ENCODE results near the gene HNRNPDL.
"Not testable (repeated sequence)": the region's sequence is repeated elsewhere in the genome, so short reads cannot be mapped to it uniquely, and the experiment has no call there.

Gene HNRNPDL

DNA sequence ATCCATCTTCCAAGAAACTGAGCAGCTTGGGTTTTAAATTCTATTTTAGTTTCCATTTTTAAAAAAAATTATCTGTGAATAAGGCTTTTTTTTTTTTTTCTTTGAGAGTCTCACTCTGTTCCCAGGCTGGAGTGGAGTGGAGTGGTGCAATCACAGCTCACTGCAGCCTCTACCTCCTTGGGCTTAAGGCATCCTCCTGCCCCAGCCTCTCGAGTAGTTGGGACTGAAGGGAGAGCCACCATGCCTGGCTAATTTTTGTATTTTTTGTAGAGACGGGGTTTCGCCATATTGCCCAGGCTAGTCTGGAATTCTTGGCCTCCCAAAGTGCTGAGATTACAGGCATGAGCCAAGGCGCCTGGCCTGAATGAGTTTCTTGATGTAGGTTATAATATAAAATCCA, 1.6 kb upstream of the HNRNPDL start:
- no peak for DNase-seq

DNA sequence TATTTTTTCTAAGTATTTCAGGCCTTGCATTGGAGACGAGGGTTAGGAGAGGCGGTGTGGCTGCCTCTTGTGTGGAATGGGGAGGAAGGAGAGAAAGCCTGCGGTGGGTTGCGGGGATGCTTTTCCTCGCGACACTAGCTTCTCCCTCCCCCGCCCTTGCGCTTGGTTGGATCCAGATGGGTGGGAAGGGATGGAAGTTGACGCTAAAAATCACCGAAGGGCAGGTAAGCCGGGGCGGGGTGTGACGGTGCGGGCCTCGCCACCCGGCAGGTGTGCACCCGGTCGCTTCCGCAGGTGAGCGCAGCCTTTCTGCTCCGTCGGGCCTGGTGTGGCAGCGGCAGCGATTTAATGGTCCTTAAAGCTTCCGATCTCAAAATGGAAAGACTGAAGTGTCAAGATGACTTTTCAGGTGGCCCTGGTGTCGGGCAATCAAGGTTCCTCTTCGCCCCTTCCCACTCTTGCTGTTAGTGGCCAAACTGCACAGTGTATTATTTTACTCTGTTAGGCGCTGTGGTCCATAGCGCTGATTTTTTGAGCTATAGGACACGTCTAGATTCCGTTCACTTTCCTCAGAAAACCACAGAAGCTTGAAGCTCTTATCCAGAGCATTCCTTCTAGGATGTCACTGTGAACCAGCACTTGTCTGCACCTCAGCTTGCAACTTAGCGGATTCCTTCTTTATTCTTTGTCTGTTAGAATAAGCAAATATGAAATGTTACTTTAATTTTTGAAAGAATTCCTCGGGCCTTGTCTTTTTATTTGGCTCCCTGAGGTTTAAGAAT, 893 bp upstream of the HNRNPDL start:
- DNase-seq: no peak

DNA sequence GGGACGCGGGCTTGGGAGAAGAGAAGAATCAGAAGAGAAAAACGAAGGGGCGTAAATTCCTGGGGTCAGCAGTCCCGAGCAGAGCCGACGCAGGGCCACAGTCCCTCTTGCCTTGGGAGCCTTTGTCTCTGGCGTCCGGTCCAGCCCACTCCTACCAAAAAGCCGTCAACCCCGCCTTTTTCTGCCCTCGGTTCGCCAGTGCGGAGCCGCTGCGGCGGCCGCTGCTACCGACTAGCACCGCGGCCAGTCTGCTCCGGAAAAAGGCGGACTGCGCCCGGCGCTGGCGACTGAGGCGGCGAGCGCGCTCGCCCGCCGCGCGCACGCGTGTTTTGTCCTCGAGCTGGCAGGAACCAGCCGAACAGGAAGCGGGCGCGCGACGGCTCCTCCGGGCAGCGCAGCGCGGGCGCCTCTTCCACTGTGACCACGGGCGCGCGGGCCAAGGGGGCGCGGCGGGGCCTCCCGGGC, 502 bp downstream of the HNRNPDL start:
- DNase-seq: no peak

DNA sequence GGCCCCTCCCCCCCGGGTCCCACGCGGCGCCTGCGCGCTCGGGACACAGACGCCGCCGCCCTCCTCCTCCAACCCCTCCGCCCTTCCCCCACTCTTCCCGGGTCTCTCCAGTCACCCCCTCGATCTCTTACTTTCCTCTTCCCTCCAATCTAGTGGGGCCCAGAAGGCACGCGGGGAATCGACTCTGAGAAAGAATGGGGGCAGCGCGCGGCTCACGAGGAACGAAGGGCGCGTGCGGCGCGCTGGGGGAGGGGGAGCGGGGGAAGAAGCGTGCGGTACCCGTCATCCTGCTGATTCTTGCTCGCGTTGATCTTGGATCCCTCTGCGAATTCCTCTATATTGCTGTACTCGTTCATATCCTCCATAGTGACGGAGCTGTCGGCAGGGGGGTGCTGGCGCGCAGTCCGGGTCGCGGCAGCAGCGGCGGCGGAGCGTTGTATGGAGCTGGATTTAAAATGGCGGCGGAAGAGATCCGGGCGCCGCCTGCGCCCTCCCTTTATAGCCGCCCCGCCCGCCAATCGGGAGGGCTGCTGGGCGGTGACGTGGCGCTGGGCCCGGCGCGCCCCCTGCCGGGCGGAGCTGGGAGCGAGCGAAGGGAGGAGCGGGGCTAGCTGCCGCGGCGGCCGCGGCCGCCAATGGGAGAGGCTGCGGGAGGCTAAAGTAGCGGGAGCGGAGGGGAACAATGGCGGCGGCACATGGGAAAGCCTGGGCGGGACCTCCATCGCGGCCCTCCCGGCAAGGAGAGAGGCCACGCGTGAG, 1.1 kb downstream of the HNRNPDL start:
- peak; percentile 72 for DNase-seq

DNA sequence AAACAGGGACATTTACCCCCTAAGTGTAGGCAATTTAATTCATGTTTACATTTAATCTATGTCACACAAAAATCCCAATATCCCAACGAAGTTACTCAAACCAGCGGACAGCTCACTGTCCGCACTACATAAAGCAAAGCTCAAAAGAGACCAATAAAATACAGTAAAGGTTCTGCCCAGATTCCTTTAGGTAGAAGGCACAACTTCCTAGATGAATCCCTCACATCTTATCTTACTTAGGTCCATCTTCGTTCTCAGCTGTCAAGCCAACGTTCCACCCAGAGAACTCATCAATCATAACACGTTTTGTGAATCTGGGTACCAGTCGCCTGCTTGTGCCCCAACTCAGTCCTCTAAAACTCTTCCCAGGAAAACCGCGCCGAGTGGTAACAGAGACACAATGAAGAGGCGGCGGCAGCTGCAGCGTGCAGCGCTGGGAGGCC, 1.7 kb downstream of the HNRNPDL start:
- peak; percentile 38 for DNase-seq

DNA sequence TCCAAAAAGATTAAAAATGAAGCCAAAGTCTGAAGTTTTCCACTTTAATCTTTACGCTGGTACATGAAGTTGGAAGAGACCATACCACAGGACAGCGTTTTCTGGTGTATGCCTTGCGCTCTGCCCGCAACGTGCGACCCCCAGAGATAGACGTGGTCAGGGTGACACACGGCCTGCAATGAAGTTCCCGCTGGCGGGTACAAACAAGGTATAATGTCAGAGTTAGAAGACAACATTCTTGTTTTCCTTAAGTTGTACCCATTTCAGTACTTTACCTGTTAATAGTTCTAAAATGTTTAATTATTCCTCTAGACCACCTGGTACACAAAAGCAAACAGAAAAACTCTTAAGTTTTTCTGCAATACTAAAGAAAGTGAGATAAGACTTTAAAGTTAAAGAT, 4.8 kb downstream of the HNRNPDL start:
- DNase-seq: no peak

DNA sequence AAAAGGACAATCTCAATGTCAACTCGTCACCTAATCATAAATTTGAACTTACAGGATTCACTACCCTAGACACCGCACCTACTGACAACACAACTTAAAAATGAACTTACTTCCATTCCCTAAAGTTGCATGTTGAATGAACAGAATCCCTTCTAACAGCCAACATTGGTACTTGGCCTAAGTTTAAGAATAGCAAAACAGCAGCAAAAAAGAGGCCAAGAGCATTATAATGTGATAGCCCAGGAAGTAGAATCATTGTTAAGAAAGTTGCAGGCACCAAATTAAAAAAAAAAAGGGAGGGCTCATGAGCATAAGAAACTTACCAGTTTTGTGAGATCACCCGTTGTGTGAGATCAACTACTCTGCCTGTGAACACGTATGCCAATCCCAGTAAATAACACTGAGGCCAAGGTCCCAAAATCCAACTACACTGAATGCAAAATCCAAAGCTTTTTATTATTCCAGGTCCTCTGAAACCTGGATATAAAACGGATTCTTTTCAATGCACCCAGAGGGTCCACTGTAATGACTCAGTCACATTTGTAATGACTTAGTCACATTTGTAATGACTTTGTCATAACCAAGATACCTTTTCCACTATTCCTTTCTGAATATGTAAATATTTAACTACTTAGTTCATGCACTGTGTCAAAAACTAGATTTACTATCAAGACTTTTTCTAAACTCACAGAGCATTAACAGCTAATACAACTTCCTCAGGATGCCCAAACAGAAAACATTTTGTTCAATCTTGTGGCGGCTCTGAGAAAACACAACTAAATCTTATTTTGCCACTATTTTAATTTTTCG, 6.8 kb downstream of the HNRNPDL start:
- no peak for DNase-seq

DNA sequence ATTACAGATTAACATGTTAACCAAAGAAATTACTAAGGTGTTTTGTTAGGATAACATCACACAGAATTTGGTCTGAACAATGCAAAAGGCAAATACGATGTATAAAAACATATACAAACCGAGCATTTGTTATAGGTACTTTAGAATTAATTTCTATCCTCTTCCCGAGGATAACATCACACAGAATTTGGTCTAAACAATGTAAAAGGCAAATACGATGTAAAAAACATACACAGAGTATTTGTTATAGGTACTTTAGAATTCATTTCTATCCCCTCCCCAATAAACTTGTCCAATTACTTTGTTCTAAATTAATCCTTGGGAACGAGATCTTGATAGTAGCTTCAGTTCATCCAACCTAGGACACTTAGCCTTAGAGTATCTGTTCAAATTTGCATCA, 7.6 kb downstream of the HNRNPDL start:
- no peak for DNase-seq

DNA sequence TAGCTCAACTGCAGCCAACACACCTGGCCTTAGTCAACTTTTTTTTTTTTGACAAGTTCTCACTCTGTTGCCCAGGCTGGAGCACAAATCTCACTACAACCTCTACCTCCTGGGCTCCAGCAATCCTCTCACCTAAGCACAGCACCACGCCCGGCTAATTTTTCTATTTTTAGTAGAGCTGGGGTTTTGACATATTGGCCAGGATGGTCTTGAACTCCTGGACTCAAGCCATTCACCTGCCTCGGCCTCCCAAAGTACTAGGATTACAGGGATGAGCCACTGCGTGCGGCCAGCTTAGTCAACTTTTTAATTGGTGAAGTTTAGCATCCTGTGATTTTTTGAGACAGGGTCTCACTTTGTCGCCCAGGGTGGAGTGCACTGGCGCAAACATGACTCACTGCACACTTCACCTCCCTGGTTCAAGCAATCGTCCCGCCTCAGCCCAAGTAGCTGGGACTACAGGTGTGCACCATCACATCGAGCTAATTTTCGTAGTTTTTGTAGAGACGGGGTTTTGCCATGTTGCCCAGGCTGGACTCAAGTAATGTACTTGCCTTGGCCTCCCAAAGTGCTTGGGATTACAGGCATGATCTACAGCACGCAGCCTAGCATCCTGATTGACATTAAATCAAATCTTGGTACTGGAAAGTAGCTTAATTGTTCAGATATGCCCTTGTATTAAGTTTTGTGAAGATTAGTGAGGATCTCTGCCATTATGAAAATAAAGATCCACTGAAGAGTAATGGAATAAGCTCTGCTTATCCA, 8.3 kb downstream of the HNRNPDL start:
- no peak for DNase-seq

DNA sequence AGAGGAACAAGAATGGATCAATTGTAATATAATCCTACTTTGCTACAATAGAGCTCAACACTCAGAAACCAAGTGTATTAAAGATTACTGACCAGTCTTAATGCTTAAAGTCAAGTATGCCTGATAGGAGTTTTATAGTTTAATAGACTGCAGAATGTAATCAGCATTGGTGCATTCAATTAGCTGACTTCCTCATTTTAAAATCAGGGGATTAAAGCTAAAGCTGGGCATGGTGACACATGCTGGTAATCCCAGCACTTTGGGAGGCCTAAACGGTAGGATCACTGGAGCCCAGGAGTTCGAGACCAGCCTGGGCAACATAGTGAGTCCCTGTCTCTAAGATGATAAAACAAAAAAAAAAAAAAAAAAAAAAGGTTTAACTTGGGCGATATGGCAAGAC, 10.8 kb downstream of the HNRNPDL start:
- no peak for DNase-seq

DNA sequence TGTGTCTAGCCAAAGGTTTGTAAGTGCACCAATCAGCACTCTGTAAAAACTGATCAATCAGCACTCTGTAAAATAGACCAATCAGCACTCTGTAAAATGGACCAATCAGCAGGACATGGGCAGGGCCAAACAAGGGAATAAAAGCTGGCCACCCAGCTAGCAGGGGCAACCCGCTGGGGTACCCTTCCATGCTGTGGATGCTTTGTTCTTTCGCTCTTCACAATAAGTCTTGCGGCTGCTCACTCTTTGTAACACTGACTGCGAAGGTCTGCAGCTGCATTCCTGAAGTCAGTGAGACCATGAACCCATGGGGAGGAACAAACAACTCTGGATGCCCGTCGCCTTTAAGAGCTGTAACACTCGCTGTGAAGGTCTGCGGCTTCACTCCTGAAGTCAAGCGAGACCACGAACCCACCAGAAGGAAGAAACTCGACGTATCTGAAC, 14.3 kb downstream of the HNRNPDL start:
- DNase-seq: no peak

DNA sequence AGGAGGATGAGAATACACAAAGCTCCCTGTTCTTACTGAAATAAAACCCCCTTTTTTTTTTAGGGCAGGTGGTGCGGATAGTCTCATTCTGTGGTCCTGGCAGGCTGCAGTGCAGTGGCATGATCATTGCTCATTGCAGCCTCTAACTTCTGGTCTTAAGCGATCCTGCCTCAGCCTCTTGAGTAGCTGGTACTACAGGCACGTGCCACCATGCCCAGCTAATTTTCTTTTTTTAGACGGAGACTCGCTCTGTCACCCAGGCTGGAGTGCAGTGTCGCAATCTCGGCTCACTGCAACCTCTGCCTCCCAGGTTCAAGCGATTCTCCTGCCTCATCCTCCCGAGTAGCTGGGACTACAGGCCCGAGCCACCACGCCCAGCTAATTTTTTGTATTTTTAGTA, 15.2 kb downstream of the HNRNPDL start:
- DNase-seq: not testable (repeated sequence)

DNA sequence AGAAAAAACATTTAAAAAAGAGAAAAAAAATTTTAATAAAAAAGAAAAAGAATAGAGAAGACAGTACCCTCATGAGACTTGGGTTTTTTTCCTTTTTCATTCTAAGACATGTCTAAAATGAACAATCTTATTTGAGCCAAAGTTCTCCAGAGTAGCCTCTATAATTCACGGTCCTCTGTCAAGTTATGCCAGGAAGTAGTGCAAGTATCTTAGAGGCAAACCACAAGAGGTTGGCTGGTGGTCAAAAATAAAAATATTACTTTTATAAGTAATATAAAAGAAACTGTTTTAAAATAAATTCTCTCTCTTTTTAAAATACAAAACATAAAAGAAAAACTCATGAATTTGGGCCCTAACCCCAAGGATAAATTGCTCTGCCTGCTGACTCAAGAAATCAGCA, 26.5 kb downstream of the HNRNPDL start:
- DNase-seq: no peak

DNA sequence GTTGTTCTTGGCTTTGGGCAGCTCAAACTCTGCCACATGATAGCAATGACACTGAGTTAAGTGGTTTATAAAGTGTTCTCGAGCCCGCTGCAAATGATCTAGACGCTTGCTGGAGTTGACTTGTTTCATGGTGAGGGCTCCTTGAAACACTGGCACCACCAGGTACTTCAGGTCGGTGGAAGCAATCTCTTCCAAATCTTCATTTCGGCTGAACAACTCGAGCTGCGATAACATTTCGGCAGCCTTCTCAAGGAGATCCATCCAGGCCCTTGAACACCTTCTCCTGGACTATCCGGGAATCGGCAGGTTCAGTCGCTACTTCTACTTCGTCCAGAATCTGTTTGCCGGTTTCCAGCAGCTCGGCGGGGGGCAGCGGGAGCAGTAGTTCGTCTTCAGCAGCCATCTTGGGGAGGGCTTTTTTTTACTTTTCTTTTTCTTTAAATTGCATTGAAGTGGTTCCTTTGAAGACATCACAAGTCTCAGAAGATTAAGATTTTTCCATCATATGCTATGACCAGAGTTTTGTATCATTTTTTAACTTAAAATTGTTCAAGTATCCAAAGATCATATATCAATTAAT, 28.0 kb downstream of the HNRNPDL start:
- DNase-seq: no peak

DNA sequence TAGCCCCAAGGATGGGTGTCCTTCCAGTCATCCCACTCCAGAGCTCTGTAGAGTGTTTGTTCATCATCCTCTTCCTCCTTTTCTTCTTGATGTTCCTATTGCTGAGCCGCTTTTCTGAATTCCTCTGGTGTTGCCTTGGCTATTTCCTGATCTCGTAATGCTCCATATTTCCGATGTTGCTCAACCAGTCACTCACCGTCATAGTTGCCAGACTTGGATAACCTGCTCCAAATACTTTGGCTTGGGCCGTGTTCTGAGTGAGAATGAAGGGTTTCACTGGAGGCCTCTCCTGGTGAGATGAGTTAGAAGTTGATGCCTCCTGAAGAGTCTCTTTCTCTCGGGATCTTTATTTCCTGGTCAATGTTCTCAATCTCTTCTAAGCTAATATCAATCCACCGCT, 28.7 kb downstream of the HNRNPDL start:
- no peak for DNase-seq

DNA sequence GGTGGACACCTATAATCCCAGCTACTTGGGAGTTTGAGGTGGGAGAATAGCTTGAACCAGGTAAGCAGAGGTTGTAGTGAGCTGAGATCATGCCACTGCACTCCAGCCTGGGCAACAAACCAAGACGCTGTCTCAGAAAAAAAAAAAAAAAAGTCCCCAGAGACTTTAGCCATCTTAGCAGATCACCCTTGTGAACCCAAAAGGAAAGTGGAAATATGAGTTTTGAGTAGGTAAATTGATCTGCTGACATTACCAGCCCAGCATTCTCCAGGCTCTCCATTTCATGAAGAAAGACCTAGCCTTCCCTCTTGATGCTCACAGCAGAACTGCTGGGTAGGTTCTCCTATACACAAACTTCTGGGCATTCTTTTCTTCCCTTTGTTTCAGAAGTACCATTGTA, 32.0 kb downstream of the HNRNPDL start:
- no peak for DNase-seq

DNA sequence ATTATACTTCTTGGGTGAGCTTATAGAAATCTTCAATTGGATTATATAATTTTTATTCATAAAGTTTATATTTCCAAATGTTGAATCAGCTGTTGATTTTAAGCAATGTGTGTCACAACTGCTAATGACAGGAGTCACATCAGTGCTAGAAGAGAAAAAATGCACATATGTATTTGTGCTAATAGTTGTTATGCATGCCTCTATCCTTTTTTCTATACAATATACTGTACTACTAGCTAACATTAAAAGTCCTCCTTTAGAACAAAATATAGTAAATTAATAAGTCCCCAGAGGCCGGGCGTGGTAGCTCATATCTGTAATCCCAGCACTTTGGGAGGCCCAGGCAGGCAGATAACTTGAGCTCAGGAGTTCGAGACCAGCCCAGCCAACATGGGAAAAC, 32.7 kb downstream of the HNRNPDL start:
- DNase-seq: no peak

DNA sequence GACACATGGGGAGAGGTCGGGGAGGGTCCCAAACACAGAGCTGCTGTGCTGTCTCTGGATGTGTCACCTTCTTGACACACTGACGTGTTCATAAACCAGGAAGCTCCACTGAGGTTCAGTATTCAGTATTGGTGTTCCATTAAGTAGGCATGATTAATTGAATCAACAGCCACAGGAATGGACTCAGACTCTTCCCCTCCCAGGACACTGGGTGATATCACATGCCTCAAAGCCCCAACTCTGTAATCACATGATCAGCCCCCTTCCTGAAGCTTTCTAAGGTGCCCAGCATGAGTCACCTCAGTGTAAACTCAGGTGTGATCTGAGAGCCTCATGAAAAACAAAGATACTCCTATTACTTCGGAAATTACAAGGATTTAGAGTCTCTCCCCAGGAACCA, 35.4 kb downstream of the HNRNPDL start:
- no peak for DNase-seq

DNA sequence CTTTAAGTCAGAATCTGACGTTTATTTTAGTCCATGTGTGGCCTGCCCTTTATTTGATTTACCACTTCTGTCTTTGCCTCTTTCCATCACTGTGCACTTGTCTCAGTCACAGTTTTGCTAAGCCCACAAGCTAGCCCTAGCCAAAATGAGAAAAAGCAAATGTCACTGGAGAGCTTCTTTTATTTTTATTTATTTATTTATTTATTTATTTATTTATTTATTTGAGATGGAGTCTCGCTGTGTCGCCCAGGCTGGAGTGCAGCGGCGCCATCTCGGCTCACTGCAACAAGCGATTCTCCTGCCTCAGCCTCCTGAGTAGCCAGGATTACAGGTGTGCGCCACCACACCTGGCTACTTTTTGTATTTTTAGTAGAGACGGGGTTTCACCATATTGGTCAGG, 40.2 kb downstream of the HNRNPDL start:
- not testable (repeated sequence) for DNase-seq

DNA sequence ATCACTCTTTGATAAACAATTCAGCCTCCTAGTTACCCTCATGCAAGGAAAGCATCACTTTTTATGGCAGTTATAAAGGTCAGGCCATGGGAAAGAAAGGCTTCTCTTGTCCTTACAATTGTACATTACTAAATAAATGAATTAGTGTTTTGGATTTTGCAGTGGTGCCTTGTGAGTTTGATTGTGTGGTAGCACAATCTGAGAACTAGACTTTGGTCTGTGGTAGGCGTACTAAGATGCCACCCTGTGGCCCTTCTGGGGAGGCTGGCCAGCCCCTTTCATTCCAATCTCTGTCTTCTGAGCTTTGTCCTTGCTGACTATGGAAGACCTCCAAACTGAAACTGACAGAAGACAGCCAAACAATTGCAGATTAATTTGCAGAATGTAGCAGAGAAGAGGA, 41.9 kb downstream of the HNRNPDL start:
- no peak for DNase-seq

DNA sequence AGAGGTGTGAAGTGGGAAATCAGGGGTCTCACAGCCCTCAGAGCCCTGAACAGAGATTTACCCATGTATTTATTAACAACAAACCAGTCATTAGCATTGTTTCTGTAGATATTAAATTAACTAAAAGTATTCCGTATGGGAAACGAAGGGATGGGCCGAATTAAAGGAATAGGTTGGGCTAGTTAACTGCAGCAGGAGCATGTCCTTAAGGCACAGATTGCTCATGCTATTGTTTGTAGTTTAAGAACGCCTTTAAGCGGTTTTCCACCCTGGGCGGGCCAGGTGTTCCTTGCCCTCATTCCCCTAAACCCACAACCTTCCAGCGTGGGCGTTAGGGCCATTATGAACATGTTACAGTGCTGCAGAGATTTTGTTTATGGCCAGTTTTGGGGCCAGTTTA, 44.0 kb downstream of the HNRNPDL start:
- DNase-seq: not testable (repeated sequence)

DNA sequence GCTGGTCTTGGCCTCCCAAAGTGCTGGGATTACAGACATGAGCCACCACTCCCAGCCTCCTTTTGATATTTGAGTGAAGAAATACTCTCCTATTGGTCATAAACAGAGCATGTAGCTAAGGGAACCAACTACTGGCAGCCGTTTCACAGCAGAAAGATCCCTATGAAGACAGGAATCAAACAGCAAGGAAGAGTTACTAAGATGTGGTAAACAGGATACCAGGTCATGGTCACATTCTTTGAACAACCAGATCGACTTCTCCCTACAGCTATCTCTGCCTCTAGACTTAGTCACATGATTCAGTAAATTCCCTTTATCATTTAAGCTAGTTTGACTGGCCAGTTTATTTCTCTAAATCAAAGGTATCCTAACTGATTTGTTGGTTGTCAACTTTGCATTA, 47.5 kb downstream of the HNRNPDL start:
- no peak for DNase-seq

Data from NCI-H748 treated with DMSO at 0.1 percent for 48 hours (cell line).